Mammary epithelial cell (primary cell): ENCODE measurements around the gene C2CD4C.

Experiments used
- EZH2 ChIP-seq: IDR thresholded peaks from 2 replicates; pipeline ENCODE4 v1.6.1; 2012; ENCODE audit warnings: low read length, inconsistent platforms, borderline replicate concordance
- TF ChIP-seq, protein P1 (sequence below), 2 donors: IDR thresholded peaks in 1 of 2; conservative IDR thresholded peaks in 1 of 2; 2 replicates each; pipeline ENCODE4 v1.5.1; 2011 to 2012; ENCODE audit warnings: inconsistent platforms in 2 of 2, low read length in 2 of 2, mild to moderate bottlenecking in 2 of 2, control low read depth in 1 of 2, low read depth in 1 of 2; ENCODE audit not compliant: insufficient read depth in 1 of 2; ENCODE audit errors: extremely low read depth in 1 of 2

DNA sequence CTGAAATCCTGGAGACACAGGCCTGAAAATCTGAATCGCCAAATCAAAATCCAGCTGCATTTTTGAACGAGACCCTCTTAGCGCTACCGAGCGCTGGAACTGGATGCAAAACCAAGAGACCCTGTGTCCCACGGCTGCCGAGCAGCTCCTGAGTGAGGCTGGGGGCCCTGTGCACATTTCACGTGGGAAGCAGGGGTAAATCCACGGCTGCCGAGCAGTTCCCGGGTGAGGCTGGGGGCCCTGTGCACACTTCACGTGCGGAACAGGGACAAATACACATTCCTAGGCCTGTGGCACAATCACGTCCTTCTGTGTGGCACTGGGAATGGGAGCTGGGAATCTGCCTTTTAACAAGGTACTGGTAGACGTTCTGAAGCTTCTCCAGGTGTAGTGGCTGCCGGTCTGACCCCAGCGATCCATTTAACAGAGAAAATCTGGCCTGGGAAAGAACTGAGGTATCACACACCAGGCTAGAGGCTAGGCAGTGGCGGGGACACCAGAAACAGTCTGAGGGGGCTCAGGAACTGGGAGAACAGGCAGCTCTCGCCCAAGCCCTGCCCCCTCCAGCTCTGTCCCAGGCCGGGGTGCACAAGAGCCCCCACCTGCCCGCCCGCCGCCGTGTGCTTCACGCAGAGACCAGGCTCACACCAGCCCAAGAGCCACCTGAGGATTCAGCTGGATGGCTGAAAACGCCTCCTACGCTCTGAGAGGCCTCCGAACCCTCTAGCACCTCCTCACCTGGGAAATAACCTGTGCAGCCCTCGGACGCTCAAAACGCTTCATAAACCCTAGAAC is 11.0 kb upstream of the C2CD4C start:
- TF ChIP-seq, protein P1, sequence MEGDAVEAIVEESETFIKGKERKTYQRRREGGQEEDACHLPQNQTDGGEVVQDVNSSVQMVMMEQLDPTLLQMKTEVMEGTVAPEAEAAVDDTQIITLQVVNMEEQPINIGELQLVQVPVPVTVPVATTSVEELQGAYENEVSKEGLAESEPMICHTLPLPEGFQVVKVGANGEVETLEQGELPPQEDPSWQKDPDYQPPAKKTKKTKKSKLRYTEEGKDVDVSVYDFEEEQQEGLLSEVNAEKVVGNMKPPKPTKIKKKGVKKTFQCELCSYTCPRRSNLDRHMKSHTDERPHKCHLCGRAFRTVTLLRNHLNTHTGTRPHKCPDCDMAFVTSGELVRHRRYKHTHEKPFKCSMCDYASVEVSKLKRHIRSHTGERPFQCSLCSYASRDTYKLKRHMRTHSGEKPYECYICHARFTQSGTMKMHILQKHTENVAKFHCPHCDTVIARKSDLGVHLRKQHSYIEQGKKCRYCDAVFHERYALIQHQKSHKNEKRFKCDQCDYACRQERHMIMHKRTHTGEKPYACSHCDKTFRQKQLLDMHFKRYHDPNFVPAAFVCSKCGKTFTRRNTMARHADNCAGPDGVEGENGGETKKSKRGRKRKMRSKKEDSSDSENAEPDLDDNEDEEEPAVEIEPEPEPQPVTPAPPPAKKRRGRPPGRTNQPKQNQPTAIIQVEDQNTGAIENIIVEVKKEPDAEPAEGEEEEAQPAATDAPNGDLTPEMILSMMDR (conservative IDR thresholded peaks at IDR 0.05 in 1 of 2, IDR thresholded peaks at IDR 0.05 in 1 of 2; ENCODE audit: extremely low read depth in 1 of 2, insufficient read depth in 1 of 2, low read depth in 1 of 2, low read length in 2 of 2): no peak
- no peak for TF ChIP-seq EZH2
